RWPE2 (cell line): Measurements from ENCODE around the gene FNIP2.

Experiments used
- ATAC-seq: fragments of 200-7000 bp; cut with Tn5 transposase; 3 replicates; pipeline ENCODE4 v1.9.1; 2021; ENCODE audit warnings: low read depth
- DNase-seq: peaks from one replicate; pipeline ENCODE4 v3.0.0-alpha.2; 2020; ENCODE audit warnings: low spot score
- H3K27ac ChIP-seq: fragments of 450-650 bp; 2 replicates; pipeline ENCODE4 v1.5.1; 2017; ENCODE audit warnings: mild to moderate bottlenecking; ENCODE audit not compliant: poor library complexity, severe bottlenecking
- H3K27me3 ChIP-seq: fragments of 250-450 bp; sonication (Bioruptor Pico); 2 replicates; pipeline ENCODE4 v1.5.1; 2021; ENCODE audit warnings: mild to moderate bottlenecking, moderate library complexity; ENCODE audit not compliant: insufficient read depth, poor library complexity, severe bottlenecking
- H3K36me3 ChIP-seq: fragments of 250-450 bp; sonication (Bioruptor Pico); 2 replicates; pipeline ENCODE4 v1.5.1; 2020; ENCODE audit warnings: low read depth, mild to moderate bottlenecking, moderate library complexity
- H3K4me1 ChIP-seq: fragments of 250-450 bp; sonication (Bioruptor Pico); 2 replicates; pipeline ENCODE4 v1.5.1; 2021; ENCODE audit warnings: mild to moderate bottlenecking, moderate library complexity; ENCODE audit not compliant: insufficient read depth, poor library complexity, severe bottlenecking
- H3K4me3 ChIP-seq: fragments of 250-450 bp; sonication (Bioruptor Pico); 2 replicates; pipeline ENCODE4 v1.5.1; 2021; ENCODE audit warnings: mild to moderate bottlenecking, moderate library complexity; ENCODE audit not compliant: severe bottlenecking
- H3K9me3 ChIP-seq: fragments of 250-450 bp; sonication (Bioruptor Pico); 2 replicates; pipeline ENCODE4 v1.5.1; 2021; ENCODE audit warnings: mild to moderate bottlenecking, moderate library complexity; ENCODE audit not compliant: severe bottlenecking
- TF ChIP-seq, protein P1 (sequence below): fragments of 450-650 bp; IDR thresholded peaks from one replicate; pipeline ENCODE4 v1.5.1; 2017; ENCODE audit warnings: mild to moderate bottlenecking, moderate library complexity; ENCODE audit not compliant: poor library complexity, severe bottlenecking

Gene FNIP2

DNA sequence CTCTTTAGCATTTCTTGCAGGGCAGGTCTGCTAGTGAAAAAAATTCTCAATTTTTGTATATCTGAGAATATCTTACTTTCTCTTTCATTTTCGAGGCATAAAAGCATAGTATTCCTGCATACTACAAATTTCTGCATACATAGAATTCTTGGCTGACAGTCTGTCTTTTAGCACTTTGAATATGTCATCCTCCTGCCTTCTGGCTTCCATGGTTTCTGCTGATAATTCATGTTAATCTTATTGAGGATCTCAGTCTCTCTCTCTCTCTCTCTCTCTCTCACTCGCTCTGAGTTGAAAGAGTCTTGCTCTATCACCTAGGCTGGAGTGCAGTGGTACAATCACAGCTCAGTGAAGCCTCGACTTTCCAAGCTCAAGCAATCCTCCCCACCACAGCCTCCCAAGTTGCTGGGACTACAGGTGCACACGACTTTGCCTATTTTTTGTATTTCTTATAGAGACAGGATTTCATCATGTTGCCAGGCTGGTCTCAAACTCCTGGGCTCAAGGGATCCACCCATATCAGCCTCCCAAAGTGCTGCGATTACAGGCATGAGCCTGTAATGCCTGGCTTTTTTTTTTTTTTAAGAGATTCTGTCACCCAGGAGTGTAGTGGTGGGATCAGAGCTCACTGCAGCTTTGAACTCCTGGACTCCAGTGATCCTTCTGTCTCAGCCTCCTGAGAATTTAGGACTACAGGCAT, 161.3 kb downstream of the FNIP2 start:
- Histone ChIP-seq H3K4me3 (no peak overlapping the region), H3K27me3 (no peaks in the 10 kb centered on the region), H3K36me3 (no peaks in the 10 kb centered on the region), H3K27ac (no peak overlapping the region), H3K4me1 (no peaks in the 10 kb centered on the region), H3K9me3 (peaks cover 2% of the 10 kb centered on the region)
- ATAC-seq: no peak
- DNase-seq: no peak
- TF ChIP-seq, protein P1, sequence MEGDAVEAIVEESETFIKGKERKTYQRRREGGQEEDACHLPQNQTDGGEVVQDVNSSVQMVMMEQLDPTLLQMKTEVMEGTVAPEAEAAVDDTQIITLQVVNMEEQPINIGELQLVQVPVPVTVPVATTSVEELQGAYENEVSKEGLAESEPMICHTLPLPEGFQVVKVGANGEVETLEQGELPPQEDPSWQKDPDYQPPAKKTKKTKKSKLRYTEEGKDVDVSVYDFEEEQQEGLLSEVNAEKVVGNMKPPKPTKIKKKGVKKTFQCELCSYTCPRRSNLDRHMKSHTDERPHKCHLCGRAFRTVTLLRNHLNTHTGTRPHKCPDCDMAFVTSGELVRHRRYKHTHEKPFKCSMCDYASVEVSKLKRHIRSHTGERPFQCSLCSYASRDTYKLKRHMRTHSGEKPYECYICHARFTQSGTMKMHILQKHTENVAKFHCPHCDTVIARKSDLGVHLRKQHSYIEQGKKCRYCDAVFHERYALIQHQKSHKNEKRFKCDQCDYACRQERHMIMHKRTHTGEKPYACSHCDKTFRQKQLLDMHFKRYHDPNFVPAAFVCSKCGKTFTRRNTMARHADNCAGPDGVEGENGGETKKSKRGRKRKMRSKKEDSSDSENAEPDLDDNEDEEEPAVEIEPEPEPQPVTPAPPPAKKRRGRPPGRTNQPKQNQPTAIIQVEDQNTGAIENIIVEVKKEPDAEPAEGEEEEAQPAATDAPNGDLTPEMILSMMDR: no peak

DNA sequence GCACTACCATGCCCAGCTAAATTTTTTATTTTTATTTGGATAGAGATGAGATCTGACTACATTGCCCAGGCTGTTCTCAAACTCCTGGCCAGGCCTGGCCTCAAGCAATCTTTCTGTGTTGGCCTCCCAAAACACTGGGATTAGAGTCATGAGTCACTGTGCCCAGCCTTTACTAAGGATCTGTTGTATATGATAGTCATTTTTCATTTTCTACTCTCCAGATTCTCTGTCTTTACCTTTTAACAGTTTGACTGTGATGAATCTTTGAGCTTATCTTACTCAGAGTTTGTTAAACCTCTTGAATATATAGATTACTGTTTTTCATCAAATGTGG, 161.8 kb downstream of the FNIP2 start:
- DNase-seq: no peak
- ATAC-seq: peak; percentile 35; the same call in 1 of the 3 replicates
- TF ChIP-seq, protein P1: no peak
- no peaks in the 10 kb centered on the region for H3K4me1 ChIP-seq
- peaks cover 2% of the 10 kb centered on the region for H3K9me3 ChIP-seq
- no peak overlapping the region for H3K4me3 ChIP-seq
- H3K27ac ChIP-seq: no peak overlapping the region
- H3K27me3 ChIP-seq: no peaks in the 10 kb centered on the region
- no peaks in the 10 kb centered on the region for H3K36me3 ChIP-seq

DNA sequence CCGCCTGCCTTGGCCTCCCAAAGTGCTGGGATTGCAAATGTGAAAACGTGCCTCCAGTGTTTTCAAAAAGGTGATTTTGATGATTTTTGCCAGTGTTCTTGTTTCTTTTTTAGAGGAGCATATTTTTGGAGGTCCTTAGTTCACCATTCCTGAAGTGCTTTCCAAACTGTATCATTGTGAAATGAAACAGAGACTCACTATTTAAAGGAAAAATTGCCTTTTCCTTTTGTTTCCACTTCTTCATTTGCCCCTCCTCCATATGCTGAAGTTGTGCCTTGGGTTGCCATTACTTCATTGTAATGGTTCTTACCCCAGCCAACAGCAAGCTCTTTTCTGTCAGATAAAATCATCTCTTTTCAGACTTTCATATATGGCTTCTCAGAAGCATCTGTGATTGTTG, 164.4 kb downstream of the FNIP2 start:
- DNase-seq: no peak
- H3K4me3 ChIP-seq: no peak overlapping the region
- TF ChIP-seq, protein P1: no peak
- H3K9me3 ChIP-seq: peaks cover 2% of the 10 kb centered on the region
- H3K4me1 ChIP-seq: no peaks in the 10 kb centered on the region
- no peaks in the 10 kb centered on the region for H3K36me3 ChIP-seq
- no peaks in the 10 kb centered on the region for H3K27me3 ChIP-seq
- no peak for ATAC-seq
- no peak overlapping the region for H3K27ac ChIP-seq

DNA sequence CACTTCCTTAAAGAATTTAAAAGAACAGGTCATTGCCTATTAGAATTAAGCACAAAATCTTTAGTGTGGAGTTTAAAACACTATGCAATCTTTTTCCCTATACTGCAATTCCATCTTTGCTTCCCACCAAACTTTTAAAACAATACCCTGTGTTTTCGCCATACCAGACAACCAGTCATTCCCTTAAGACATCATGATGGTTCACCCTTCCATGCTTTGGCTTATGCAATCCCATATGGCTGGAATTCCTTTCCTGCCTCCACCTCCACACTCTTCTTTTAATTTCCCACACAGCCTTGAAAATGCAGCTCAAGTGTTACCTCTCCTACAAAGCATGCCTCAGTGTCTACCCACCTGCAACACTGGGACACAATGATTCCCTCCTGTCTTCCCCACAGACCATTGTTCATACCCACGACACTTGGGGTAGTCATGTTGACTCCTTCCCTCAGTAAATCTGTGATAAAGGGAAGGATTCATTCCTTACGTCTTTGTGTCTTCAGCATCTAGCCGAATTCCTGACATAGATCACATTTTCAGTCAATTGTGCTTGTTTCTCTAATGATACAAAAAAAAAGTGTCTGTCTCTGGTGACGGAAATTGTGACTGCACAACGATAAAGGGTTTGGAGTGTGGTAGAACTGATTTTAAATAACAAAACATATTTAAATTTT, 166.3 kb downstream of the FNIP2 start:
- DNase-seq (no peak), ATAC-seq (no peak)
- Histone ChIP-seq H3K36me3 (no peaks in the 10 kb centered on the region), H3K27ac (no peak overlapping the region), H3K9me3 (peaks cover 2% of the 10 kb centered on the region), H3K4me1 (no peaks in the 10 kb centered on the region), H3K4me3 (no peak overlapping the region), H3K27me3 (no peaks in the 10 kb centered on the region)
- TF ChIP-seq, protein P1: no peak

DNA sequence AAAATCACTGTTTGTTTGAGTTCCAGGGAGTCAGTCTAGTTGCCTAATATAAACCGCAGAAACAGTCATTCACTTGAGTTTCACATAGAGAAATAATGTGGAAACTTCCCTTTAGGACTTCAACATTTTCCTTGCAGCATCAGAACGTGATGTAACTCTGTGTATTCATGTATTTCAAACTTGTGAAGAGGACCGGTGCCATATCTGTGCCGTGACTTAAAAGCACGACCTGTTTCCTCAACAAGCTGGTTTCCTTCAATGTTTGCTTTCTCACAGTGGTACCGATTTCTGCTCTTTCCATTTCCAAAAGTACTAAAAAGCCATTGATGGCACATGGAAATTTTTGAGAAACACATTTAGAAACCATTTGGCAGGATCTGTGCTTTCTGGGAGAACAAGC, 167.4 kb downstream of the FNIP2 start:
- Histone ChIP-seq H3K4me1 (no peaks in the 10 kb centered on the region), H3K9me3 (no peaks in the 10 kb centered on the region), H3K27me3 (no peaks in the 10 kb centered on the region), H3K4me3 (no peak overlapping the region), H3K27ac (no peak overlapping the region), H3K36me3 (no peaks in the 10 kb centered on the region)
- DNase-seq (no peak), ATAC-seq (no peak)
- TF ChIP-seq, protein P1: no peak
